ENCODE measurements around the gene CORO6. TPM values are rescaled to one million over a fixed set of nuclear protein-coding genes. Genes with fewer than 3 reads are reported as not detected.

CORO6 gene
- total RNA-seq, 1 donor from 2014 or later = 23.3 TPM

GRCh38 chr17:29633886-29634285 lies 11.2 kb upstream of the CORO6 start:
- no peak for DNase-seq (ENCODE audit: low spot score)

- DNase-seq (ENCODE audit: low spot score) = no peak
Measured at GRCh38 chr17:29630630-29631193, 8.0 kb upstream of the CORO6 start.

GRCh38 chr17:29629839-29630238 lies 7.1 kb upstream of the CORO6 start:
- DNase-seq (ENCODE audit: low spot score) = no peak

- DNase-seq (ENCODE audit: low spot score) = no peak
Measured at GRCh38 chr17:29628644-29629043, 5.9 kb upstream of the CORO6 start.

GRCh38 chr17:29627951-29628350 lies 5.2 kb upstream of the CORO6 start:
- no peak for DNase-seq (ENCODE audit: low spot score)

- DNase-seq (ENCODE audit: low spot score) = no peak
Measured at GRCh38 chr17:29625037-29625750, 2.5 kb upstream of the CORO6 start.

- no peak for DNase-seq (ENCODE audit: low spot score)
Measured at GRCh38 chr17:29624586-29624985, 1.9 kb upstream of the CORO6 start.

GRCh38 chr17:29623283-29623647 lies 553 bp upstream of the CORO6 start:
- DNase-seq (ENCODE audit: low spot score) = no peak

GRCh38 chr17:29621751-29622194 lies 939 bp downstream of the CORO6 start:
- no peak for DNase-seq (ENCODE audit: low spot score)

GRCh38 chr17:29620779-29621500 lies 1.8 kb downstream of the CORO6 start:
- no peak for DNase-seq (ENCODE audit: low spot score)

GRCh38 chr17:29620271-29620670 lies 2.4 kb downstream of the CORO6 start:
- DNase-seq (ENCODE audit: low spot score) = no peak

- no peak for DNase-seq (ENCODE audit: low spot score)
Measured at GRCh38 chr17:29619251-29619650, 3.5 kb downstream of the CORO6 start.

GRCh38 chr17:29618272-29619065 lies 4.2 kb downstream of the CORO6 start:
- DNase-seq (ENCODE audit: low spot score) = no peak

GRCh38 chr17:29617481-29618271 lies 5.0 kb downstream of the CORO6 start:
- DNase-seq (ENCODE audit: low spot score) = peak; percentile 83

GRCh38 chr17:29617125-29617480 lies 5.6 kb downstream of the CORO6 start:
- DNase-seq (ENCODE audit: low spot score) = peak; percentile 80

GRCh38 chr17:29616300-29617048 lies 6.2 kb downstream of the CORO6 start:
- DNase-seq (ENCODE audit: low spot score) = no peak

- peak; percentile 79 for DNase-seq (ENCODE audit: low spot score)
Measured at GRCh38 chr17:29615492-29616299, 7.0 kb downstream of the CORO6 start.

- peak; percentile 65 for DNase-seq (ENCODE audit: low spot score)
Measured at GRCh38 chr17:29615048-29615385, 7.7 kb downstream of the CORO6 start.

- no peak for DNase-seq (ENCODE audit: low spot score)
Measured at GRCh38 chr17:29614349-29615047, 8.2 kb downstream of the CORO6 start.

All from ureter (tissue), 1 donor.